Activated T-helper 1 cell treated with Interleukin-2 at 50 U/mL for 16 hours (primary cell): ENCODE results near the gene RIC8A.

Experiments used
- DNase-seq: peaks from one replicate; pipeline ENCODE4 v3.0.0-alpha.2; 2020; ENCODE audit warnings: low read depth

The RIC8A gene

GRCh38 chr11:204587-205109 is 2.9 kb upstream of the RIC8A start:
- no peak for DNase-seq

- DNase-seq: no peak
Measured at GRCh38 chr11:205221-206001, 2.1 kb upstream of the RIC8A start.

- DNase-seq: no peak
Measured at GRCh38 chr11:206002-206384, 1.5 kb upstream of the RIC8A start.

GRCh38 chr11:206526-207207 is 841 bp upstream of the RIC8A start:
- DNase-seq: peak; percentile 9

GRCh38 chr11:207863-208180 is 314 bp downstream of the RIC8A start:
- no peak for DNase-seq

GRCh38 chr11:208181-208916 is 841 bp downstream of the RIC8A start:
- peak; percentile 76 for DNase-seq

- no peak for DNase-seq
Measured at GRCh38 chr11:208917-209260, 1.4 kb downstream of the RIC8A start.

- DNase-seq: no peak
Measured at GRCh38 chr11:209275-210121, 2.0 kb downstream of the RIC8A start.

GRCh38 chr11:210122-210802 is 2.8 kb downstream of the RIC8A start:
- no peak for DNase-seq

- DNase-seq: no peak
Measured at GRCh38 chr11:210803-211180, 3.3 kb downstream of the RIC8A start.

GRCh38 chr11:211295-211694 is 3.8 kb downstream of the RIC8A start:
- DNase-seq: no peak

- no peak for DNase-seq
Measured at GRCh38 chr11:211741-212140, 4.2 kb downstream of the RIC8A start.

GRCh38 chr11:212150-213100 is 4.9 kb downstream of the RIC8A start:
- DNase-seq: no peak

GRCh38 chr11:213111-213510 is 5.6 kb downstream of the RIC8A start:
- DNase-seq: no peak

GRCh38 chr11:214083-214482 is 6.6 kb downstream of the RIC8A start:
- DNase-seq: no peak

GRCh38 chr11:215581-216037 is 8.1 kb downstream of the RIC8A start:
- DNase-seq: no peak

- DNase-seq: no peak
Measured at GRCh38 chr11:216081-216974, 8.8 kb downstream of the RIC8A start.

- no peak for DNase-seq
Measured at GRCh38 chr11:217704-218103, 10.2 kb downstream of the RIC8A start.
